Naive B cell (primary cell): ENCODE data around the gene FAR2. TPM values are rescaled to one million over a fixed set of nuclear protein-coding genes. Genes with fewer than 3 reads are reported as not detected.
"Not testable (repeated sequence)": the region's sequence is repeated elsewhere in the genome, so short reads cannot be mapped to it uniquely, and the experiment has no call there.

Source experiments
- ATAC-seq, 2 donors: fragments of 150-1000 bp; cut with Tn5 transposase; 2 replicates each; pipeline ENCODE4 v1.10.0; 2021; ENCODE audit warnings: low read depth in 2 of 2, mild to moderate bottlenecking in 2 of 2, moderate library complexity in 2 of 2
- DNase-seq: peaks from one replicate; pipeline ENCODE4 v3.0.0; 2022
- H3K27ac Mint-ChIP-seq, 6 donors: one replicate each; pipeline ENCODE4 v1.8.0; 2020 to 2022; ENCODE audit warnings: mild to moderate bottlenecking in 6 of 6, mixed read lengths in 6 of 6, moderate library complexity in 5 of 6, inconsistent platforms in 2 of 6
- H3K27me3 Mint-ChIP-seq, 3 donors: one replicate each; pipeline ENCODE4 v1.8.0; 2021 to 2022; ENCODE audit warnings: mixed read lengths in 3 of 3, mild to moderate bottlenecking in 1 of 3
- H3K36me3 Mint-ChIP-seq, 2 donors: one replicate each; pipeline ENCODE4 v1.8.0; 2020 to 2022; ENCODE audit warnings: mixed read lengths in 2 of 2, inconsistent platforms in 1 of 2, mild to moderate bottlenecking in 1 of 2
- H3K4me1 Mint-ChIP-seq, 3 donors: one replicate each; pipeline ENCODE4 v1.8.0; 2020 to 2022; ENCODE audit warnings: mixed read lengths in 3 of 3, inconsistent platforms in 1 of 3, mild to moderate bottlenecking in 1 of 3, moderate library complexity in 1 of 3
- H3K4me3 Mint-ChIP-seq, 8 donors: one replicate each; pipeline ENCODE4 v1.8.0; 2020 to 2022; ENCODE audit warnings: mild to moderate bottlenecking in 8 of 8, mixed read lengths in 8 of 8, moderate library complexity in 8 of 8, inconsistent platforms in 2 of 8
- H3K9me3 Mint-ChIP-seq, 7 donors: one replicate each; pipeline ENCODE4 v1.8.0; 2020 to 2022; ENCODE audit warnings: mixed read lengths in 7 of 7, mild to moderate bottlenecking in 5 of 7, inconsistent platforms in 2 of 7, moderate library complexity in 1 of 7
- polyA plus RNA-seq, 6 donors: library from polyadenylated mRNA; unstranded; fragments of 300-500 nt; fragmentation: Illumina TruSeq; gene quantifications; one replicate each; pipeline ENCODE4 v1.2.3, GENCODE V29; 2021; ENCODE audit warnings: low read depth in 6 of 6

Gene FAR2
- polyA plus RNA-seq, 6 donors from 2014 or later, result 0.23 to 1.0 (median 0.81) TPM; not detected in 2

GRCh38 chr12:29239336-29239735 is 90.3 kb downstream of the FAR2 start:
- Mint-ChIP-seq H3K27ac (no peak overlapping the region), H3K4me1 (no peaks in the 10 kb centered on the region)
- no peak for ATAC-seq

GRCh38 chr12:29240441-29240840 is 91.4 kb downstream of the FAR2 start:
- DNase-seq (no peak), ATAC-seq (no peak)
- no peak overlapping the region for H3K27ac Mint-ChIP-seq
- H3K27me3 Mint-ChIP-seq, result no peaks in the 10 kb centered on the region
- no peaks in the 10 kb centered on the region for H3K36me3 Mint-ChIP-seq
- H3K9me3 Mint-ChIP-seq, result no peaks in the 10 kb centered on the region
- H3K4me1 Mint-ChIP-seq, result no peaks in the 10 kb centered on the region
- no peak overlapping the region for H3K4me3 Mint-ChIP-seq

More at GRCh38 chr12:29239336-29239735, 90.3 kb downstream of the FAR2 start:
- Mint-ChIP-seq H3K9me3 (no peaks in the 10 kb centered on the region), H3K4me3 (no peak overlapping the region), H3K27me3 (no peaks in the 10 kb centered on the region), H3K36me3 (no peaks in the 10 kb centered on the region)
- DNase-seq, result no peak

GRCh38 chr12:29241821-29242591 is 92.9 kb downstream of the FAR2 start:
- Mint-ChIP-seq H3K27ac (peak overlapping the region in 1 of 6 donors; percentile 27), H3K9me3 (no peaks in the 10 kb centered on the region), H3K4me1 (no peaks in the 10 kb centered on the region), H3K4me3 (no peak overlapping the region), H3K27me3 (no peaks in the 10 kb centered on the region), H3K36me3 (no peaks in the 10 kb centered on the region)
- no peak for ATAC-seq
- no peak for DNase-seq

- DNase-seq, result no peak
- H3K36me3 Mint-ChIP-seq, result no peaks in the 10 kb centered on the region
- no peak for ATAC-seq
- no peaks in the 10 kb centered on the region for H3K27me3 Mint-ChIP-seq
- no peaks in the 10 kb centered on the region for H3K4me1 Mint-ChIP-seq
- H3K9me3 Mint-ChIP-seq, result peaks cover 0 to 2% (median 0%) of the 10 kb centered on the region in 7 donors
- no peak overlapping the region for H3K4me3 Mint-ChIP-seq
- no peak overlapping the region for H3K27ac Mint-ChIP-seq
Measured at GRCh38 chr12:29242921-29243431, 93.9 kb downstream of the FAR2 start.

- no peak for ATAC-seq
- no peak for DNase-seq
- Mint-ChIP-seq H3K27me3 (no peaks in the 10 kb centered on the region), H3K4me3 (no peak overlapping the region), H3K9me3 (peaks cover 0 to 14% (median 5%) of the 10 kb centered on the region in 7 donors), H3K36me3 (no peaks in the 10 kb centered on the region), H3K27ac (no peak overlapping the region), H3K4me1 (no peaks in the 10 kb centered on the region)
Measured at GRCh38 chr12:29244159-29244765, 95.2 kb downstream of the FAR2 start.

GRCh38 chr12:29245246-29245645 is 96.2 kb downstream of the FAR2 start:
- DNase-seq (no peak), ATAC-seq (no peak)
- no peak overlapping the region for H3K27ac Mint-ChIP-seq
- no peaks in the 10 kb centered on the region for H3K36me3 Mint-ChIP-seq
- no peak overlapping the region for H3K4me3 Mint-ChIP-seq
- H3K4me1 Mint-ChIP-seq, result no peaks in the 10 kb centered on the region
- peaks cover 0 to 23% (median 5%) of the 10 kb centered on the region in 7 donors for H3K9me3 Mint-ChIP-seq
- H3K27me3 Mint-ChIP-seq, result no peaks in the 10 kb centered on the region

GRCh38 chr12:29249930-29250329 is 100.9 kb downstream of the FAR2 start:
- Mint-ChIP-seq H3K4me3 (no peak overlapping the region), H3K27ac (no peak overlapping the region), H3K9me3 (peaks cover 0 to 24% (median 5%) of the 10 kb centered on the region in 7 donors), H3K36me3 (no peaks in the 10 kb centered on the region), H3K4me1 (no peaks in the 10 kb centered on the region), H3K27me3 (no peaks in the 10 kb centered on the region)
- no peak for DNase-seq
- no peak for ATAC-seq

- H3K36me3 Mint-ChIP-seq, result no peaks in the 10 kb centered on the region
- H3K27ac Mint-ChIP-seq, result no peak overlapping the region
- ATAC-seq (no peak), DNase-seq (no peak)
- no peaks in the 10 kb centered on the region for H3K4me1 Mint-ChIP-seq
- no peaks in the 10 kb centered on the region for H3K27me3 Mint-ChIP-seq
- no peak overlapping the region for H3K4me3 Mint-ChIP-seq
- peaks cover 0 to 12% (median 2%) of the 10 kb centered on the region in 7 donors for H3K9me3 Mint-ChIP-seq
Measured at GRCh38 chr12:29253906-29254625, 105.0 kb downstream of the FAR2 start.

GRCh38 chr12:29255042-29255441 is 106.0 kb downstream of the FAR2 start:
- Mint-ChIP-seq H3K4me1 (no peaks in the 10 kb centered on the region), H3K27ac (no peak overlapping the region), H3K27me3 (no peaks in the 10 kb centered on the region), H3K9me3 (peaks cover 0 to 4% (median 0%) of the 10 kb centered on the region in 7 donors), H3K4me3 (no peak overlapping the region), H3K36me3 (peaks cover 0 to under 1% of the 10 kb centered on the region in 2 donors)
- DNase-seq, result no peak
- ATAC-seq, result no peak

- Mint-ChIP-seq H3K36me3 (peaks cover 0 to 16% of the 10 kb centered on the region in 2 donors), H3K9me3 (peaks cover 4 to 17% (median 9%) of the 10 kb centered on the region in 7 donors)
Measured at GRCh38 chr12:29256598-29256997, 107.5 kb downstream of the FAR2 start.

GRCh38 chr12:29257687-29258086 is 108.6 kb downstream of the FAR2 start:
- not testable (repeated sequence) for DNase-seq, ATAC-seq

More at GRCh38 chr12:29256598-29256997, 107.5 kb downstream of the FAR2 start:
- ATAC-seq (no peak), DNase-seq (no peak)
- no peaks in the 10 kb centered on the region for H3K4me1 Mint-ChIP-seq
- no peaks in the 10 kb centered on the region for H3K27me3 Mint-ChIP-seq
- H3K27ac Mint-ChIP-seq, result no peak overlapping the region
- H3K4me3 Mint-ChIP-seq, result no peak overlapping the region

GRCh38 chr12:29264424-29264823 is 115.3 kb downstream of the FAR2 start:
- no peak for DNase-seq
- Mint-ChIP-seq H3K4me1 (no peaks in the 10 kb centered on the region), H3K36me3 (peaks cover 0 to 16% of the 10 kb centered on the region in 2 donors), H3K27ac (no peak overlapping the region), H3K27me3 (no peaks in the 10 kb centered on the region), H3K9me3 (peaks cover 8 to 57% (median 30%) of the 10 kb centered on the region in 7 donors), H3K4me3 (no peak overlapping the region)
- no peak for ATAC-seq

More at GRCh38 chr12:29257687-29258086, 108.6 kb downstream of the FAR2 start:
- not testable (repeated sequence) for H3K4me1 Mint-ChIP-seq, H3K27ac Mint-ChIP-seq, H3K4me3 Mint-ChIP-seq, H3K27me3 Mint-ChIP-seq
- H3K9me3 Mint-ChIP-seq, result peaks cover 4 to 27% (median 12%) of the 10 kb centered on the region in 7 donors
- H3K36me3 Mint-ChIP-seq, result peaks cover 0 to 16% of the 10 kb centered on the region in 2 donors

GRCh38 chr12:29269706-29270408 is 120.8 kb downstream of the FAR2 start:
- no peak overlapping the region for H3K4me3 Mint-ChIP-seq
- no peaks in the 10 kb centered on the region for H3K27me3 Mint-ChIP-seq
- H3K27ac Mint-ChIP-seq, result peak overlapping the region in 1 of 6 donors; percentile 18
- ATAC-seq, result no peak
- no peaks in the 10 kb centered on the region for H3K36me3 Mint-ChIP-seq
- DNase-seq, result no peak
- no peaks in the 10 kb centered on the region for H3K4me1 Mint-ChIP-seq
- H3K9me3 Mint-ChIP-seq, result peaks cover 0 to 11% (median 3%) of the 10 kb centered on the region in 7 donors
